ENCODE data around the gene ZNF681.

- TF ChIP-seq GTF2B (IDR thresholded peaks at IDR 0.05; ENCODE audit: extremely low read depth, insufficient read length) (no peak), RAD21 (CRISPR knock-in tag; conservative IDR thresholded peaks at IDR 0.05 in 1 of 2, IDR thresholded peaks at IDR 0.05 in 1 of 2) (no peak), POLR2A (conservative IDR thresholded peaks at IDR 0.05) (no peak)
Observed at GRCh38 chr19:23789246-23789645, 30.6 kb upstream of the ZNF681 start.
